OCI-LY7 (cell line): ENCODE data around the gene CCBE1. TPM values are rescaled to one million over a fixed set of nuclear protein-coding genes. Genes with fewer than 3 reads are reported as not detected.

Experiments used
- BruUV-seq: library from RNA; stranded (reverse); fragments of 400-500 nt; replicated peaks from 2 replicates; lab custom pipeline; 2021; lab: Mats Ljungman, UMichigan
- CTCF ChIA-PET: fragments of 300-600 bp; sonication (Branson Sonifier 250); formaldehyde crosslinking; loops from one replicate; lab custom pipeline; 2022; ENCODE audit warnings: antibody characterized with exemption; ENCODE audit not compliant: unreplicated experiment; lab: Charles Lee
- POLR2A ChIA-PET: fragments of 300-600 bp; sonication (Branson Sonifier 250); formaldehyde crosslinking; loops from one replicate; lab custom pipeline; 2022; ENCODE audit warnings: antibody characterized with exemption; lab: Charles Lee
- DNase-seq: peaks from one replicate; pipeline ENCODE4 v3.0.0-alpha.2; 2015; ENCODE audit warnings: low spot score
- H2AFZ ChIP-seq: fragments of 200-600 bp; sonication (generic), shearing (Covaris generic); 2 replicates; pipeline ENCODE4 v1.6.1; 2014; ENCODE audit warnings: mild to moderate bottlenecking, antibody characterized with exemption, low read length, moderate library complexity
- H3K27ac ChIP-seq: fragments of 200-600 bp; sonication (generic); 2 replicates; pipeline ENCODE4 v1.5.1; 2014; ENCODE audit warnings: mixed run types, low read depth, mild to moderate bottlenecking, moderate library complexity, low read length, inconsistent platforms; ENCODE audit not compliant: poor library complexity, severe bottlenecking
- H3K36me3 ChIP-seq: fragments of 200-600 bp; sonication (generic); 2 replicates; pipeline ENCODE4 v1.6.1; 2014; ENCODE audit warnings: mild to moderate bottlenecking, antibody characterized with exemption, low read length, moderate library complexity, mixed read lengths; ENCODE audit not compliant: insufficient read depth
- H3K4me1 ChIP-seq: fragments of 200-600 bp; sonication (generic); 2 replicates; pipeline ENCODE4 v1.5.1; 2014; ENCODE audit warnings: mild to moderate bottlenecking, low read length; ENCODE audit not compliant: insufficient read depth, poor library complexity, severe bottlenecking
- H3K4me2 ChIP-seq: fragments of 200-600 bp; sonication (generic); 2 replicates; pipeline ENCODE4 v1.6.1; 2014; ENCODE audit warnings: mild to moderate bottlenecking, low read length
- H3K4me3 ChIP-seq: fragments of 200-600 bp; sonication (generic); 2 replicates; pipeline ENCODE4 v1.5.1; 2014; ENCODE audit warnings: mild to moderate bottlenecking, low read depth, low read length; ENCODE audit not compliant: poor library complexity, severe bottlenecking
- H3K79me2 ChIP-seq: fragments of 200-600 bp; sonication (generic); 2 replicates; pipeline ENCODE4 v1.6.1; 2016; ENCODE audit warnings: low read depth, mild to moderate bottlenecking, low read length, moderate library complexity, mixed read lengths; ENCODE audit not compliant: insufficient read depth
- H3K9me2 ChIP-seq: fragments of 200-600 bp; sonication (generic); 2 replicates; pipeline ENCODE4 v1.6.1; 2016; ENCODE audit warnings: mild to moderate bottlenecking, low read length, mixed read lengths; ENCODE audit not compliant: insufficient read depth
- H3K9me3 ChIP-seq: fragments of 200-600 bp; sonication (generic); 2 replicates; pipeline ENCODE4 v1.6.1; 2014; ENCODE audit warnings: mild to moderate bottlenecking, mixed run types, low read length, mixed read lengths
- H4K20me1 ChIP-seq: fragments of 200-600 bp; sonication (generic); 2 replicates; pipeline ENCODE4 v1.6.1; 2014; ENCODE audit warnings: mild to moderate bottlenecking, antibody characterized with exemption, low read length, moderate library complexity, mixed read lengths; ENCODE audit not compliant: insufficient read depth
- EZH2phosphoT487 ChIP-seq: fragments of 200-600 bp; sonication (generic); IDR thresholded peaks from 2 replicates; pipeline ENCODE4 v1.6.1; 2018; ENCODE audit warnings: low read depth, borderline replicate concordance, mild to moderate bottlenecking, mixed run types, antibody characterized with exemption, low read length, moderate library complexity, mixed read lengths
- intact Hi-C: fragments of 100-400 bp; cut with micrococcal nuclease; formaldehyde crosslinking; loops from one replicate; pipeline ENCODE4 v1.10.0; 2022; ENCODE audit not compliant: unreplicated experiment
- total RNA-seq, 2 experiments: library from RNA; depleted of rRNA in 1 of 2; stranded (reverse); fragments of >200 nt in 1 of 2; shearing (Covaris generic) in 1 of 2; gene quantifications; 2 replicates each; pipeline ENCODE4 v1.2.3, GENCODE V29; 2014 to 2022
- TF ChIP-seq, protein P1 (sequence below): fragments of 200-600 bp; sonication (generic); conservative IDR thresholded peaks from 2 replicates; pipeline ENCODE4 v1.5.1; 2014; ENCODE audit warnings: mild to moderate bottlenecking, antibody characterized with exemption, low read length, moderate library complexity, mixed read lengths

CCBE1 gene
- total RNA-seq, 2 experiments from 2014 or later: 0.16 to 0.70 TPM

DNA sequence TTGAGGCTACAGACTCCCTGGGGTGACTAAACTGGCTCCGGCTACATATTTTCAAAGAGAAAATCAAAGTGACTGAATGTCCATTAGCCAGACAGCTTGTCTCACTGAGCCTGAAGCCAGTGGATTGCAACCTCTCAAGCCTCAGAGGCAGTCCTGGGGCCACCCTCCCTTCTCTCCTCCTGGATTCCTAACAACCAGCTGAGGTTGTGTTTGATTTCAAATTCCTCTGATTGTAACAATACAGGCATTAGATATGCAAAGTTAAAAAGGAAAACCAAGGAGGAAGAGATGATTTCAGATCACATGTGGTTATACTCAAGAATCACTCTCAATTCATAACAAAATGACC is 237.2 kb downstream of the CCBE1 start:
- Histone ChIP-seq H3K9me2 (no peaks in the 10 kb centered on the region), H3K27ac (no peak overlapping the region), H2AFZ (no peak overlapping the region), H3K4me2 (no peak overlapping the region), H3K4me1 (no peaks in the 10 kb centered on the region), H3K79me2 (no peaks in the 10 kb centered on the region), H3K4me3 (no peak overlapping the region), H4K20me1 (no peaks in the 10 kb centered on the region), H3K36me3 (no peaks in the 10 kb centered on the region), H3K9me3 (no peaks in the 10 kb centered on the region)
- ChIA-PET CTCF (no interaction called here), POLR2A (no interaction called here)
- intact Hi-C loops: no loop called here
- BruUV-seq: no TSS peak
- DNase-seq: no peak
- TF ChIP-seq, protein P1, sequence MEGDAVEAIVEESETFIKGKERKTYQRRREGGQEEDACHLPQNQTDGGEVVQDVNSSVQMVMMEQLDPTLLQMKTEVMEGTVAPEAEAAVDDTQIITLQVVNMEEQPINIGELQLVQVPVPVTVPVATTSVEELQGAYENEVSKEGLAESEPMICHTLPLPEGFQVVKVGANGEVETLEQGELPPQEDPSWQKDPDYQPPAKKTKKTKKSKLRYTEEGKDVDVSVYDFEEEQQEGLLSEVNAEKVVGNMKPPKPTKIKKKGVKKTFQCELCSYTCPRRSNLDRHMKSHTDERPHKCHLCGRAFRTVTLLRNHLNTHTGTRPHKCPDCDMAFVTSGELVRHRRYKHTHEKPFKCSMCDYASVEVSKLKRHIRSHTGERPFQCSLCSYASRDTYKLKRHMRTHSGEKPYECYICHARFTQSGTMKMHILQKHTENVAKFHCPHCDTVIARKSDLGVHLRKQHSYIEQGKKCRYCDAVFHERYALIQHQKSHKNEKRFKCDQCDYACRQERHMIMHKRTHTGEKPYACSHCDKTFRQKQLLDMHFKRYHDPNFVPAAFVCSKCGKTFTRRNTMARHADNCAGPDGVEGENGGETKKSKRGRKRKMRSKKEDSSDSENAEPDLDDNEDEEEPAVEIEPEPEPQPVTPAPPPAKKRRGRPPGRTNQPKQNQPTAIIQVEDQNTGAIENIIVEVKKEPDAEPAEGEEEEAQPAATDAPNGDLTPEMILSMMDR: no peak
- no peak for TF ChIP-seq EZH2phosphoT487

DNA sequence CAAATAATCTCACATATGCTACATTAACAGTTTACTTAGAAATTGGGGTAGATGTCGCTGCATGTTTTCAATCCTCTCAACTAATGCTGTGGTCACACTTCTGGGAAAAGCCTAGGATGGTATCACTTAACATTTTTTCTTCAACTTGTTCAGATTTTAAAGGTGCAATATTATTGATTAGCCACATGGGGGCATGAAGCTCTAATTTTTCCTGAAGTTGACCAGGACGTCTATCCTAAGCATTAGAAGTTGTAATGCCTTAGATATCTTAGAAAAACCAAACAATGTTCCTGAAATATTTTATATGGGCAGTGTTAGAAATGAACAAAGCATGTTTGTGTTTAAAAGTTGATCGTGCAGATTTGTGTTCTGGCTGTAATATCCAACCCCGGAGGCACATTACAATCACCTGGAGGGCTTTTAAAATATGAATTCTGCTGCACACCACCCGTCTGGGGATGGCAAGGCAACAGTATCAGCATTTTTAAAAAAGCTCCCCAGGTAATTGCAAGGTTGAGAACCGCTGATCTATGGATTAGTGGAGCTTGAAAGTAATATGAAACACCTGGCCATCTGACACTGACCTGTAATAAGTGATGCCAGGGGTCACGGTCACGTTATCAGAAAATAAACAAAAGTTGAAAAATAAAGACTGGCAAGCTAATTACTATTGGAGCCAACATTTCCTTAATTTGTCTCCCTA is 237.7 kb downstream of the CCBE1 start:
- BruUV-seq: no TSS peak
- Histone ChIP-seq H3K79me2 (no peaks in the 10 kb centered on the region), H4K20me1 (no peaks in the 10 kb centered on the region), H3K9me2 (no peaks in the 10 kb centered on the region), H3K4me3 (no peak overlapping the region), H3K4me2 (no peak overlapping the region), H2AFZ (no peak overlapping the region), H3K27ac (no peak overlapping the region), H3K9me3 (no peaks in the 10 kb centered on the region), H3K36me3 (no peaks in the 10 kb centered on the region), H3K4me1 (no peaks in the 10 kb centered on the region)
- ChIA-PET POLR2A (no interaction called here), CTCF (no interaction called here)
- intact Hi-C loops: no loop called here
- DNase-seq: peak; percentile 5
- TF ChIP-seq, protein P1: peak; percentile 75
- no peak for TF ChIP-seq EZH2phosphoT487

DNA sequence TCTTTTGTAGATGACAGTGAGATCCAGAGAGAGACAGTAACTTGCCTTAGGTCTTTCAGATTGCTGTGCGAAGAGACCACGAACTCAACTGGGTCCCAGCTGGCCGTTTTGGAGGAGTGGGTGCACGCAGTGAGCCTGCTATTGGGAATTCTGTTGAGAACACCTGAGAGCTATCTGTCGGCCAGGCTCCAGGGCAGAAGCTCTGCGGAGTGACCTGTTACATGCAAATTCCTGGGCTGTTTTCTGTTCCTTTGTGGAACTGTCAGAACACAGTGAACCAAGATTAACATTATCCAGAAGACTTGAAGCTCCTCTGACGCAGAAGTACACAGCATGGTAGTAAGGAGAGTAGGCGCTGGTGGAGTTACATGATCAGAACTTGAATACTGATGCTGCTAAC is 238.6 kb downstream of the CCBE1 start:
- Histone ChIP-seq H3K9me3 (no peaks in the 10 kb centered on the region), H2AFZ (no peak overlapping the region), H3K36me3 (no peaks in the 10 kb centered on the region), H3K4me2 (no peak overlapping the region), H3K4me3 (no peak overlapping the region), H3K79me2 (no peaks in the 10 kb centered on the region), H4K20me1 (no peaks in the 10 kb centered on the region), H3K4me1 (no peaks in the 10 kb centered on the region), H3K27ac (no peak overlapping the region), H3K9me2 (no peaks in the 10 kb centered on the region)
- no peak for DNase-seq
- POLR2A ChIA-PET: interaction anchor here (0.7 to 0.9 kb wide), 2 partner anchors 11 to 1409 kb away, joined by 3 read pairs; no protein-coding TSS in a partner anchor
- intact Hi-C loops: no loop called here
- BruUV-seq: no TSS peak
- CTCF ChIA-PET: no interaction called here
- TF ChIP-seq EZH2phosphoT487: no peak
- TF ChIP-seq, protein P1: no peak
